Type B pancreatic cell (in vitro differentiated cells): ENCODE data around the gene NEURL3. TPM values are rescaled to one million over a fixed set of nuclear protein-coding genes. Genes with fewer than 3 reads are reported as not detected.
A peak's percentile ranks its signal among the peaks of the same experiment; 100 is the strongest.

Experiments
- DNase-seq: peaks from one replicate; pipeline ENCODE4 v3.0.0; 2021; ENCODE audit warnings: mixed read lengths; ENCODE audit not compliant: unreplicated experiment; ENCODE audit errors: extremely low spot score
- H3K27ac Mint-ChIP-seq: 2 replicates; pipeline ENCODE4 v1.8.0; 2021; ENCODE audit warnings: mild to moderate bottlenecking, mixed read lengths
- H3K27me3 Mint-ChIP-seq: 2 replicates; pipeline ENCODE4 v1.8.0; 2021; ENCODE audit warnings: mixed read lengths
- H3K36me3 Mint-ChIP-seq: 2 replicates; pipeline ENCODE4 v1.8.0; 2021; ENCODE audit warnings: mixed read lengths
- H3K4me1 Mint-ChIP-seq: one replicate; pipeline ENCODE4 v1.8.0; 2021; ENCODE audit warnings: mixed read lengths; ENCODE audit not compliant: unreplicated experiment
- H3K4me3 Mint-ChIP-seq: 2 replicates; pipeline ENCODE4 v1.8.0; 2021; ENCODE audit warnings: mild to moderate bottlenecking, mixed read lengths
- H3K9me3 Mint-ChIP-seq: 2 replicates; pipeline ENCODE4 v1.8.0; 2021; ENCODE audit warnings: mixed read lengths
- CTCF ChIP-seq: fragments of 200-600 bp; sonication (generic); conservative IDR thresholded peaks from 2 replicates; pipeline ENCODE4 v1.5.0; 2021; ENCODE audit warnings: antibody characterized with exemption, mild to moderate bottlenecking
- total RNA-seq: library from RNA; stranded (reverse); gene quantifications from 2 replicates; pipeline ENCODE4 v1.2.1, GENCODE V29; 2021; ENCODE audit warnings: low replicate concordance

NEURL3 gene
- total RNA-seq, 1 donor from 2014 or later: 1.1 TPM

DNA sequence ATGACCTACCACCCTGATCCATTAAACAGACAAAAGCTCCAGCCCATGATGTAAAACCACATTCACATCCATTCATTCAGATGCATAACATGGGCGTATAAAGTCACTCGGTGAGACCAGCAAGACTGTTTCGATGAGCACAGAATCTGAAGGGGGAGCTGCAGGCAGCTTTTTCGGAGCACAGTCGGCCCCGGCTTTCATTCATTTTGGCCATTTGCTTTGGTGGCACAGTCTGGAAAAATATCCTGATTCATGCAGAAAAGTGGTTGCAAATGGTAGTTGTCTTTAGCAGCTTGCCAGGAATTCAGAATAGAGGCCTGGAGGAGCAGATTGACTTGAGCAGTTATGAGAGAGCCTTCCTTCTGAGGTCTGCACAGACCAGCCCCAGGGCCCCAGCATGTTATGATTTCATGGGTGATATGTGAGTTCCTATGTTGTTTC lies 42.6 kb upstream of the NEURL3 start:
- Mint-ChIP-seq H3K4me1 (peaks cover 7% of the 10 kb centered on the region), H3K9me3 (peaks cover 6% of the 10 kb centered on the region), H3K27me3 (no peaks in the 10 kb centered on the region), H3K36me3 (peaks cover 20% of the 10 kb centered on the region), H3K4me3 (no peak overlapping the region), H3K27ac (peak overlapping the region; percentile 65)
- TF ChIP-seq CTCF: no peak
- no peak for DNase-seq

GRCh38 chr2:96547203-96547641 lies 42.1 kb upstream of the NEURL3 start:
- no peaks in the 10 kb centered on the region for H3K27me3 Mint-ChIP-seq
- H3K9me3 Mint-ChIP-seq: peaks cover 6% of the 10 kb centered on the region
- H3K36me3 Mint-ChIP-seq: peaks cover 20% of the 10 kb centered on the region
- no peak for DNase-seq
- TF ChIP-seq CTCF: no peak
- peaks cover 7% of the 10 kb centered on the region for H3K4me1 Mint-ChIP-seq
- peak overlapping the region; percentile 65 for H3K27ac Mint-ChIP-seq
- no peak overlapping the region for H3K4me3 Mint-ChIP-seq

- peaks cover 6% of the 10 kb centered on the region for H3K9me3 Mint-ChIP-seq
- no peak for TF ChIP-seq CTCF
- no peaks in the 10 kb centered on the region for H3K27me3 Mint-ChIP-seq
- H3K4me1 Mint-ChIP-seq: peaks cover 8% of the 10 kb centered on the region
- H3K36me3 Mint-ChIP-seq: peaks cover 20% of the 10 kb centered on the region
- no peak overlapping the region for H3K27ac Mint-ChIP-seq
- DNase-seq: no peak
- H3K4me3 Mint-ChIP-seq: no peak overlapping the region
Measured at GRCh38 chr2:96546797-96547196, 41.6 kb upstream of the NEURL3 start.

DNA sequence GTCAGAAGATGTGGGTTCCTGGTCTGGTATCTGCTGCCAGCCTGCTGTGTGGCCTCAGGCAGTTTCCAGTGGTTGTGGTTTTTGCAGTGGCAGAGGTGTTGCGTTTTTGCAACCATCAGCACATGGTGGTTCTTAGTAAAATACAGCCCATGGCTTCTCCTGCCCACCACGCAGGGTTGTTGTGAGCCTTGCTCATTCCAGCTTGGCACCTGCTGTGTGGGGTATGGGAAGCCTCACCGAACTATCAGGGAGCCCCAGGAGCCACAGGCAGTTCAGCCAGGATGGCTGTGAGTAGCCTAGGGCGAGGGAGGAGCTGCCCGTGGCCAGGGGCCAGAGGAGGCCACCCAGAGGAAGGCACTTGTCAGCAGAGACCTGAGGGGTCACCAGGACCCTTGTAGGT lies 41.2 kb upstream of the NEURL3 start:
- Mint-ChIP-seq H3K4me1 (peaks cover 13% of the 10 kb centered on the region), H3K27ac (no peak overlapping the region)

GRCh38 chr2:96542357-96542977 lies 37.3 kb upstream of the NEURL3 start:
- H3K36me3 Mint-ChIP-seq: peaks cover 19% of the 10 kb centered on the region
- no peak for TF ChIP-seq CTCF
- peaks cover 30% of the 10 kb centered on the region for H3K4me1 Mint-ChIP-seq
- no peak overlapping the region for H3K4me3 Mint-ChIP-seq
- no peak for DNase-seq
- peaks cover 6% of the 10 kb centered on the region for H3K9me3 Mint-ChIP-seq
- peaks cover 23% of the 10 kb centered on the region for H3K27me3 Mint-ChIP-seq
- H3K27ac Mint-ChIP-seq: no peak overlapping the region

More for the DNA sequence above, 41.2 kb upstream of the NEURL3 start:
- Mint-ChIP-seq H3K4me3 (no peak overlapping the region), H3K9me3 (peaks cover 6% of the 10 kb centered on the region), H3K36me3 (peaks cover 20% of the 10 kb centered on the region), H3K27me3 (no peaks in the 10 kb centered on the region)
- DNase-seq: no peak
- no peak for TF ChIP-seq CTCF
